ENCODE data around the gene FAM13A.

Gene FAM13A

DNA sequence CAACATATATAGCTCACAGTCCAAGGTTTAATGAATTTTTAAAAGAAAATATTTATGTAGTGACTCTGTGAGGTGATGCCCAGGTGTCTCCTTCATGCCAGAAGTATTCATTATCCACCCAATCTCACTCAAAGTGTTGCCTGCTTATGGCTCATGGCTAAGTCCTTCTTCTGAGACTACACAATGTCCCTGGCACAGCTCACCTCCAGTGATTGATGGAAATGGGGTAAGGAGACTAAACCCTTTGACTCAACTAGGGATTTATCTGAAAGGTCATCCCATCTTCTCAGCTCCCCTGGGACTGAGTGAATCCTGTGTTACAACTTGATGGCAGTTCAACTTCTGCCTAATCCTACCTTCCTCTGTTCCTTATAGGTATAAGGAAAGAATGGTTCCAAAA lies 74.2 kb downstream of the FAM13A start:
- ChIA-PET CTCF (no interaction called here), POLR2A (no interaction called here)
- DNase-seq (ENCODE audit: extremely low spot score) = no peak
- TF ChIP-seq SUZ12 (IDR thresholded peaks at IDR 0.05) (no peak), HDGF (IDR thresholded peaks at IDR 0.05; ENCODE audit: borderline replicate concordance) (no peak), ELF4 (IDR thresholded peaks at IDR 0.05) (no peak), LEF1 (IDR thresholded peaks at IDR 0.05; ENCODE audit: borderline replicate concordance) (no peak), FOXA1 (IDR thresholded peaks at IDR 0.05) (no peak), BHLHE40 (IDR thresholded peaks at IDR 0.05; ENCODE audit: borderline replicate concordance) (no peak), CTBP1 (IDR thresholded peaks at IDR 0.05; ENCODE audit: borderline replicate concordance) (no peak), FOXM1 (IDR thresholded peaks at IDR 0.05; ENCODE audit: borderline replicate concordance) (no peak), FOXK2 (IDR thresholded peaks at IDR 0.05) (no peak), L3MBTL2 (conservative IDR thresholded peaks at IDR 0.05) (no peak), ARNT (IDR thresholded peaks at IDR 0.05) (no peak), NFRKB (IDR thresholded peaks at IDR 0.05) (no peak)
- TF ChIP-seq, protein P1, sequence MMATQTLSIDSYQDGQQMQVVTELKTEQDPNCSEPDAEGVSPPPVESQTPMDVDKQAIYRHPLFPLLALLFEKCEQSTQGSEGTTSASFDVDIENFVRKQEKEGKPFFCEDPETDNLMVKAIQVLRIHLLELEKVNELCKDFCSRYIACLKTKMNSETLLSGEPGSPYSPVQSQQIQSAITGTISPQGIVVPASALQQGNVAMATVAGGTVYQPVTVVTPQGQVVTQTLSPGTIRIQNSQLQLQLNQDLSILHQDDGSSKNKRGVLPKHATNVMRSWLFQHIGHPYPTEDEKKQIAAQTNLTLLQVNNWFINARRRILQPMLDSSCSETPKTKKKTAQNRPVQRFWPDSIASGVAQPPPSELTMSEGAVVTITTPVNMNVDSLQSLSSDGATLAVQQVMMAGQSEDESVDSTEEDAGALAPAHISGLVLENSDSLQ (IDR thresholded peaks at IDR 0.05) = no peak

DNA sequence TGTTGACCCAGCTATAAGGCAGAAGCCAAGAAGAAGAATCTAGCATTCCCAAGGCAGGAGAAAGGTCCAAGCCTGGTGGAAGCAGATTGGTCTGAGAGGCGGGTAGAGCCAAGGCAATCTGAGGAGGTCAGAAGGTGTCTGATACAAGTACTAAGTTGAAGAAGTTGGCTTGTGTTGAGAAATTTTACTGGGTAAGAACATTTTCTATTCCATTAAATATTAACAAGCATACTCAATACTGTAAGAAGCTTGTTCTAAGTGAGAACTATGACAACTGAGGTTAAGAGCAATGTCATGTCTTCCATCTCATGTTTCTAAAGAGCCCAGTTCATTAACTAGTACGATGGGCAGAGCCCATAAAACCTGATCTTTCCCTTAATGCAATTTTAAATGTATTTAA lies 75.0 kb downstream of the FAM13A start:
- ChIA-PET POLR2A (no interaction called here), CTCF (no interaction called here)
- TF ChIP-seq, protein P1 (IDR thresholded peaks at IDR 0.05) = no peak
- no peak for TF ChIP-seq FOXA1 (IDR thresholded peaks at IDR 0.05)
- TF ChIP-seq BHLHE40 (IDR thresholded peaks at IDR 0.05; ENCODE audit: borderline replicate concordance) = no peak
- TF ChIP-seq FOXM1 (IDR thresholded peaks at IDR 0.05; ENCODE audit: borderline replicate concordance) = no peak
- TF ChIP-seq ARNT (IDR thresholded peaks at IDR 0.05) = no peak
- no peak for TF ChIP-seq NFRKB (IDR thresholded peaks at IDR 0.05)
- TF ChIP-seq TARDBP (IDR thresholded peaks at IDR 0.05) = no peak
- no peak for TF ChIP-seq CTBP1 (IDR thresholded peaks at IDR 0.05; ENCODE audit: borderline replicate concordance)
- no peak for TF ChIP-seq LEF1 (IDR thresholded peaks at IDR 0.05; ENCODE audit: borderline replicate concordance)
- no peak for TF ChIP-seq SUZ12 (IDR thresholded peaks at IDR 0.05)
- no peak for TF ChIP-seq FOXK2 (IDR thresholded peaks at IDR 0.05)
- no peak for TF ChIP-seq SP1 (IDR thresholded peaks at IDR 0.05)
- TF ChIP-seq ZNF384 (IDR thresholded peaks at IDR 0.05) = no peak
- no peak for DNase-seq (ENCODE audit: extremely low spot score)

DNA sequence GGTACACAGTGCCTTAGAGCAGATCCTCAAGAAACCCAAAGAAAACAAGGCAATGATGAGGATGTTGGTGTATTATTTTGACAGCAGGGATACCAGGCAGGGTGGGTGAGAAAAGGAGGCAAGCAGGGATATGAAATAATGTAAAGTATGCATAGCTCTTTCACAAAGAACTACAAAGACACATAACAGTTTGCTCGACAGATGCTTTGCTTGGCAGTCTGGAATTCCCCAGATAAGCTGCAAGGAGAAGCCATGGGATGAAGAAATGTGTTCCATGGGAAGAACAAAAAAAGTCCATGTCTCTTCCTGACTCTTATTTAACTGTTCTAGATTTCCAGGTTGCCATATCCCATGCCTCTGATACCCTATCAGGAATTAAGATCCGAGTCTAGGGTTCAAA lies 75.4 kb downstream of the FAM13A start:
- ChIA-PET POLR2A (no interaction called here), CTCF (no interaction called here)
- TF ChIP-seq ARNT (IDR thresholded peaks at IDR 0.05) (no peak), CTBP1 (IDR thresholded peaks at IDR 0.05; ENCODE audit: borderline replicate concordance) (no peak), LEF1 (IDR thresholded peaks at IDR 0.05; ENCODE audit: borderline replicate concordance) (no peak), SUZ12 (IDR thresholded peaks at IDR 0.05) (no peak), FOXK2 (IDR thresholded peaks at IDR 0.05) (no peak), FOXA1 (IDR thresholded peaks at IDR 0.05) (no peak), NFRKB (IDR thresholded peaks at IDR 0.05) (no peak), SP1 (IDR thresholded peaks at IDR 0.05) (no peak), L3MBTL2 (conservative IDR thresholded peaks at IDR 0.05) (no peak), BHLHE40 (IDR thresholded peaks at IDR 0.05; ENCODE audit: borderline replicate concordance) (no peak), TARDBP (IDR thresholded peaks at IDR 0.05) (no peak), FOXM1 (IDR thresholded peaks at IDR 0.05; ENCODE audit: borderline replicate concordance) (no peak), ELF4 (IDR thresholded peaks at IDR 0.05) (no peak), HDGF (IDR thresholded peaks at IDR 0.05; ENCODE audit: borderline replicate concordance) (no peak), ZNF384 (IDR thresholded peaks at IDR 0.05) (no peak)
- TF ChIP-seq, protein P1 (IDR thresholded peaks at IDR 0.05) = no peak
- DNase-seq (ENCODE audit: extremely low spot score) = no peak

DNA sequence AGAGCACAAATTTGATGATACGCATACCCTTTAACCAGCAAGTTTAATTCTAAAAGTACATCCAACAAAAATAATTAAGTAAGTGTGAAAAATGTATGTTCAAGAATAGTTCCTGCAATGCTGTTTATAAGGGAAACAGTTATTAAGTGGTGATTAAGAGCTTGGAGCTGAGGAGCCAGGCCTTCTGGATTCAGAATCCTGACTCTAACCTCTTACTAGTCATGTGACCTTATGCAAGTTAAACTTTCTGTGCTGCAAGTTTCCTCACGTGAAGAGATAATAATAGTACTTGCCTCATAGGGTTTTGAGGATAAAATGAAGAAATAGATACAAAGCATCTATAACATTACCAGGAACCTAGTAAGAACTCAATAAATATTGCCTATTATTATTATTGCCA lies 77.7 kb downstream of the FAM13A start:
- TF ChIP-seq ZNF384 (IDR thresholded peaks at IDR 0.05) (no peak), HDGF (IDR thresholded peaks at IDR 0.05; ENCODE audit: borderline replicate concordance) (no peak), FOXM1 (IDR thresholded peaks at IDR 0.05; ENCODE audit: borderline replicate concordance) (no peak), TARDBP (IDR thresholded peaks at IDR 0.05) (no peak), L3MBTL2 (conservative IDR thresholded peaks at IDR 0.05) (no peak), BHLHE40 (IDR thresholded peaks at IDR 0.05; ENCODE audit: borderline replicate concordance) (no peak), FOXK2 (IDR thresholded peaks at IDR 0.05) (no peak)
- POLR2A ChIA-PET = no interaction called here

DNA sequence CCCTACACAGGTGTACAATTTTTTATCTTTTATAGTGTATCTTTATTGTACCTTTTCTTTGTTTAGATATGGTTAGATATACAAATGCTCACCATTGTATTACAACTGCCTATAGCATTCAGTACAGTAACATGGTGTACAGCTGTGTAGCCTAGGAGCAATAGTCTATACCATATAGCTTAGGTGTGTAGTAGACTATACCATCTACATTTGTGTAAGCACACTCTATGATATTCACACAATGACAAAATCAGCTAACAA lies 80.3 kb downstream of the FAM13A start:
- POLR2A ChIA-PET = no interaction called here
- CTCF ChIA-PET = no interaction called here
- DNase-seq (ENCODE audit: extremely low spot score) = no peak
- TF ChIP-seq HDGF (IDR thresholded peaks at IDR 0.05; ENCODE audit: borderline replicate concordance) = no peak
- no peak for TF ChIP-seq FOXK2 (IDR thresholded peaks at IDR 0.05)
- no peak for TF ChIP-seq CTBP1 (IDR thresholded peaks at IDR 0.05; ENCODE audit: borderline replicate concordance)
- no peak for TF ChIP-seq FOXA1 (IDR thresholded peaks at IDR 0.05)
- no peak for TF ChIP-seq BHLHE40 (IDR thresholded peaks at IDR 0.05; ENCODE audit: borderline replicate concordance)
- no peak for TF ChIP-seq FOXM1 (IDR thresholded peaks at IDR 0.05; ENCODE audit: borderline replicate concordance)
- TF ChIP-seq SUZ12 (IDR thresholded peaks at IDR 0.05) = no peak
- TF ChIP-seq ZNF384 (IDR thresholded peaks at IDR 0.05) = no peak
- no peak for TF ChIP-seq SP1 (IDR thresholded peaks at IDR 0.05)
- TF ChIP-seq LEF1 (IDR thresholded peaks at IDR 0.05; ENCODE audit: borderline replicate concordance) = no peak
- TF ChIP-seq NFRKB (IDR thresholded peaks at IDR 0.05) = no peak
- TF ChIP-seq L3MBTL2 (conservative IDR thresholded peaks at IDR 0.05) = no peak
- no peak for TF ChIP-seq TARDBP (IDR thresholded peaks at IDR 0.05)
- TF ChIP-seq, protein P1 (IDR thresholded peaks at IDR 0.05) = no peak
- TF ChIP-seq ELF4 (IDR thresholded peaks at IDR 0.05) = no peak

More for the DNA sequence above, 77.7 kb downstream of the FAM13A start:
- CTCF ChIA-PET = interaction anchor here (0.6 to 0.7 kb wide), 2 partner anchors 99 to 223 kb away, joined by 3 to 7 read pairs; no protein-coding TSS in a partner anchor
- no peak for DNase-seq (ENCODE audit: extremely low spot score)

Measured in HEK293T (cell line).